ENCODE results near the gene C1RL. TPM values are rescaled to one million over a fixed set of nuclear protein-coding genes. Genes with fewer than 3 reads are reported as not detected.

C1RL gene
- total and polyA plus RNA-seq, 2 of the 4 experiments (the other 2 are of a cell fraction) = 9.1 to 12.3 TPM

- dilution Hi-C loops (cut with HindIII; ENCODE audit: low sequenced_read_pairs, unreplicated experiment) (no loop called here), in situ Hi-C loops (cut with MboI; ENCODE audit: low sequenced_read_pairs) (loop anchor here (10.0 kb wide), 1 partner anchor 174 kb away; the partner anchor contains the start of genes C12orf57 and RNU7-1), intact Hi-C loops (cut with micrococcal nuclease) (no loop called here)
- 0 out of 4 replicates have a peak, but pooled peaks cover 0 to 2% of the 10 kb centered on the region in 2 experiments for H3K79me1 ChIP-seq (ENCODE audit: low read depth in 1 of 2, low read length in 2 of 2)
- no peak overlapping the region for H4K91ac ChIP-seq (ENCODE audit: insufficient read depth, low read depth, low read length)
- no peaks in the 10 kb centered on the region for H3K4me1 ChIP-seq (ENCODE audit: control insufficient read depth, insufficient read depth, low read length)
- H4K8ac ChIP-seq (ENCODE audit: low read depth in 2 of 2, low read length in 2 of 2) = no peak overlapping the region
- CTCF ChIA-PET = no interaction called here
- H3K9me1 ChIP-seq (ENCODE audit: insufficient read depth, low read length) = no peaks in the 10 kb centered on the region
- H4K20me1 ChIP-seq (ENCODE audit: insufficient read depth, low read length) = no peaks in the 10 kb centered on the region
- no peak overlapping the region for H3K23ac ChIP-seq (ENCODE audit: low read depth, low read length)
- no peak overlapping the region for H2BK20ac ChIP-seq (ENCODE audit: low read depth, low read length)
- H3K9me3 ChIP-seq (ENCODE audit: control insufficient read depth, insufficient read depth, low read length) = no peaks in the 10 kb centered on the region
- H3K18ac ChIP-seq (ENCODE audit: low read depth, low read length) = no peak overlapping the region
- H3K27me3 ChIP-seq (ENCODE audit: control insufficient read depth, insufficient read depth, low read length) = no peaks in the 10 kb centered on the region
- TF ChIP-seq MXI1 (IDR thresholded peaks at IDR 0.05; ENCODE audit: borderline replicate concordance, low read depth, low read length) = no peak
- TF ChIP-seq ELK1 (IDR thresholded peaks at IDR 0.05; ENCODE audit: borderline replicate concordance, low read depth, low read length) = no peak
- TF ChIP-seq USF2 (IDR thresholded peaks at IDR 0.05; ENCODE audit: low read depth, low read length) = no peak
- no peak for TF ChIP-seq CTCF (conservative IDR thresholded peaks at IDR 0.05; ENCODE audit: low read depth, low read length)
- no peak for TF ChIP-seq RCOR1 (IDR thresholded peaks at IDR 0.05; ENCODE audit: insufficient replicate concordance, low read length)
- no peak for TF ChIP-seq BHLHE40 (IDR thresholded peaks at IDR 0.05; ENCODE audit: low read depth, low read length)
- TF ChIP-seq RAD21 (IDR thresholded peaks at IDR 0.05; ENCODE audit: low read length) = no peak
- no peak overlapping the region for H3K27ac ChIP-seq (ENCODE audit: insufficient read depth, low read length)
- H3K14ac ChIP-seq (replicated peaks; ENCODE audit: low read depth, low read length) = no peak overlapping the region
- no peak for ATAC-seq (ENCODE audit: low read depth)
- no peak overlapping the region for H2AFZ ChIP-seq (replicated peaks; ENCODE audit: low read length, poor library complexity)
- DNase-seq = no peak
- no peak overlapping the region for H2AK5ac ChIP-seq (ENCODE audit: low read depth, low read length)
- H3K9ac ChIP-seq (ENCODE audit: low read depth, low read length) = no peak overlapping the region
- peaks cover 41% of the 10 kb centered on the region for H3K36me3 ChIP-seq (ENCODE audit: control insufficient read depth, insufficient read depth, low read length)
- no peak overlapping the region for H3K4ac ChIP-seq (ENCODE audit: low read depth, low read length)
- no peak overlapping the region for H2AK9ac ChIP-seq (replicated peaks; ENCODE audit: low read depth, low read length, poor library complexity)
- no peak overlapping the region for H4K5ac ChIP-seq (ENCODE audit: low read depth, low read length)
- no peak overlapping the region for H3K4me2 ChIP-seq (ENCODE audit: low read depth, low read length)
- POLR2A ChIA-PET (ENCODE audit: unreplicated experiment) = no interaction called here
- no peak overlapping the region for H3K56ac ChIP-seq (ENCODE audit: extremely low read depth, insufficient read depth, low read length)
- no peak overlapping the region for H2BK5ac ChIP-seq (ENCODE audit: low read depth, low read length, poor library complexity, severe bottlenecking)
- H3K4me3 ChIP-seq (ENCODE audit: insufficient read depth, low read depth, low read length) = no peak overlapping the region
- BruUV-seq (replicated peaks) = no TSS peak
- no peak overlapping the region for H2BK15ac ChIP-seq (ENCODE audit: low read depth, low read length)
- no peak overlapping the region for H2BK120ac ChIP-seq (ENCODE audit: low read depth, low read length)
- no CpG with 5 or more reads among the region's 3 CpGs for WGBS, 2 experiments (ENCODE audit: extremely low coverage in 2 of 2, insufficient read length in 1 of 2)
Measured at GRCh38 chr12:7118881-7119280, 9.9 kb upstream of the C1RL start.

Measured in IMR-90 (cell line).